Lung (tissue), 12 donors: ENCODE results near the gene RCL1. TPM values are rescaled to one million over a fixed set of nuclear protein-coding genes. Genes with fewer than 3 reads are reported as not detected.

Experiments
- ATAC-seq: fragments of 200-7000 bp; cut with Tn5 transposase; one replicate; pipeline ENCODE4 v1.9.1; 2020; ENCODE audit warnings: moderate number of reproducible peaks; ENCODE audit not compliant: insufficient read depth, low FRiP score
- DNase-seq, 3 donors: peaks; one replicate each; pipeline ENCODE4 v3.0.0-alpha.2; 2013 to 2017
- H3K27ac ChIP-seq, 2 donors: one replicate each; pipeline ENCODE4 v1.5.1; 2013; ENCODE audit warnings: mild to moderate bottlenecking in 2 of 2, moderate library complexity in 2 of 2, control low read depth in 1 of 2, inconsistent platforms in 1 of 2, low read depth in 1 of 2, low read length in 1 of 2
- H3K27me3 ChIP-seq, 3 donors: one replicate each; pipeline ENCODE4 v1.5.1; 2013; ENCODE audit warnings: low read length in 2 of 3; ENCODE audit not compliant: control insufficient read depth in 3 of 3, insufficient read depth in 3 of 3
- H3K36me3 ChIP-seq, 4 donors: one replicate each; pipeline ENCODE4 v1.5.1; 2013; ENCODE audit warnings: low read length in 4 of 4, mild to moderate bottlenecking in 1 of 4, moderate library complexity in 1 of 4; ENCODE audit not compliant: control insufficient read depth in 4 of 4, insufficient read depth in 4 of 4
- H3K4me1 ChIP-seq, 5 donors: one replicate each; pipeline ENCODE4 v1.5.1; 2013; ENCODE audit warnings: low read length in 5 of 5, mild to moderate bottlenecking in 2 of 5, moderate library complexity in 1 of 5; ENCODE audit not compliant: control insufficient read depth in 5 of 5, insufficient read depth in 5 of 5
- H3K4me3 ChIP-seq: one replicate; pipeline ENCODE4 v1.5.1; 2013; ENCODE audit warnings: mild to moderate bottlenecking, control low read depth, moderate library complexity
- H3K9ac ChIP-seq, 2 donors: one replicate each; pipeline ENCODE4 v1.5.1; 2013; ENCODE audit warnings: low read length in 2 of 2, control low read depth in 1 of 2; ENCODE audit not compliant: insufficient read depth in 1 of 2
- H3K9me3 ChIP-seq, 4 donors: one replicate each; pipeline ENCODE4 v1.5.1; 2013; ENCODE audit warnings: low read length in 3 of 4, mild to moderate bottlenecking in 1 of 4, moderate library complexity in 1 of 4; ENCODE audit not compliant: control insufficient read depth in 4 of 4, insufficient read depth in 3 of 4
- WGBS, 2 donors: extraction: QIAGEN DNeasy Blood & Tissue Kit; methylation state at CpG; one replicate each; pipeline ENCODE4 v1.1.7; 2013; 5-methylcytosine and 5-hydroxymethylcytosine counted together
- polyA plus RNA-seq, 2 donors: library from polyadenylated mRNA; stranded (reverse); fragments of 200-250 nt; gene quantifications; one replicate each; pipeline ENCODE4 v1.2.1, GENCODE V29; 2013
- total RNA-seq, 2 donors: library from RNA; depleted of rRNA in 1 of 2; stranded (reverse); fragments of >200 nt in 1 of 2; gene quantifications; one replicate each; pipeline ENCODE4 v1.2.1, GENCODE V29; 2014 to 2021
- TF ChIP-seq, protein P1 (sequence below): IDR thresholded peaks from 2 replicates; pipeline ENCODE4 v1.5.1; 2012; ENCODE audit warnings: mild to moderate bottlenecking; ENCODE audit errors: control extremely low read depth, extremely low read depth
- donor health status: control.
- donor health status: control.
- donor health status: Bipolar disorder and iron deficiency.
- donor health status: healthy.
- donor health status: DM: yes; HTN: yes; CAD: no.

RCL1 gene
- total and polyA plus RNA-seq, 4 donors: 14.8 to 62.2 (median 23.4) TPM

DNA sequence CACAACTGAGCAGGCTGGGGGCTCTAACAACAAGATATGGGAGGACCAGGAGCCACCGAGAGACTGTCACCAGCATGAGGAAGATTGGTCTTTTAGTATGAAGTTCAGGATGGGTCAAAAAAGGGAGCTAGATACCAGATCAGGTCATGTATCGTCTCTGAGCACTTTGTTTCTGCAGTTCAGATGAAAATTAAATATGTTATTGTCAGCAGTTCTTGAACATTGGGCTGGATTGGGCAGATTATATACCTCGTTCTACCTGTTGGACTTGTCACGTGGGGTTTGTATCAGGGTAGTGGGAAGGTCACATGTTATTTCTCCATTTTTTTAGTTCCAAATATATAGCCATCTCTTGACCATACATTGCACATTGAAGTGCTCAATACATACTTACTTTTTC is 47.3 kb downstream of the RCL1 start:
- H3K27ac ChIP-seq: no peak overlapping the region
- 86 to 94% methylated on average over 4 of the region's 4 CpGs for WGBS, 2 donors

DNA sequence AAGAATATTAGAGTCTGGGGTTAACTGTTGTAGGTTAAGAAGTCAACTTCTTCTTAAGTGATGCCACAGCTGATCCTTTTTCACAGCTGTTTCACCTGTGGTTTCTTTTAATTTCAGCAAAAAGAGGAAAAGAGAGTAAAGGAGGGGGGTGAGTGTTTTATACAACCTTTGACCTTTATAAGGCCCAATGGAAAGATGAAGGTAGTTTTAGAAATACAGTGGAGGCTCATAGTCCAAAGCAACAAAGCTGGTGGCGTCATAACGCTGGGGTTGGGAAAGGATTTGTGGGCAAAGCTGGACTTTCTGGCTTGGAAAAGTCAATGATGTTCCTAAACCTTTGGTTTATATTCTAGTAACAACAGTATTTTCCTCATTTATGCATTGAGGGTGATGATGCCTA is 49.5 kb downstream of the RCL1 start:
- H3K27ac ChIP-seq: no peak overlapping the region
- H3K27me3 ChIP-seq: no peaks in the 10 kb centered on the region
- H3K4me1 ChIP-seq: peaks cover 0 to 10% (median 3%) of the 10 kb centered on the region in 5 donors
- no peak overlapping the region for H3K9ac ChIP-seq
- no peak overlapping the region for H3K4me3 ChIP-seq
- ATAC-seq (no peak), DNase-seq (no peak)
- no peaks in the 10 kb centered on the region for H3K9me3 ChIP-seq
- H3K36me3 ChIP-seq: peaks cover 13 to 22% (median 15%) of the 10 kb centered on the region in 4 donors
- WGBS, 2 donors: 97 to 100% methylated on average over 2 of the region's 2 CpGs
- TF ChIP-seq, protein P1, sequence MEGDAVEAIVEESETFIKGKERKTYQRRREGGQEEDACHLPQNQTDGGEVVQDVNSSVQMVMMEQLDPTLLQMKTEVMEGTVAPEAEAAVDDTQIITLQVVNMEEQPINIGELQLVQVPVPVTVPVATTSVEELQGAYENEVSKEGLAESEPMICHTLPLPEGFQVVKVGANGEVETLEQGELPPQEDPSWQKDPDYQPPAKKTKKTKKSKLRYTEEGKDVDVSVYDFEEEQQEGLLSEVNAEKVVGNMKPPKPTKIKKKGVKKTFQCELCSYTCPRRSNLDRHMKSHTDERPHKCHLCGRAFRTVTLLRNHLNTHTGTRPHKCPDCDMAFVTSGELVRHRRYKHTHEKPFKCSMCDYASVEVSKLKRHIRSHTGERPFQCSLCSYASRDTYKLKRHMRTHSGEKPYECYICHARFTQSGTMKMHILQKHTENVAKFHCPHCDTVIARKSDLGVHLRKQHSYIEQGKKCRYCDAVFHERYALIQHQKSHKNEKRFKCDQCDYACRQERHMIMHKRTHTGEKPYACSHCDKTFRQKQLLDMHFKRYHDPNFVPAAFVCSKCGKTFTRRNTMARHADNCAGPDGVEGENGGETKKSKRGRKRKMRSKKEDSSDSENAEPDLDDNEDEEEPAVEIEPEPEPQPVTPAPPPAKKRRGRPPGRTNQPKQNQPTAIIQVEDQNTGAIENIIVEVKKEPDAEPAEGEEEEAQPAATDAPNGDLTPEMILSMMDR: no peak

More for the DNA sequence above, 47.3 kb downstream of the RCL1 start:
- no peaks in the 10 kb centered on the region for H3K9me3 ChIP-seq
- peaks cover 0 to 16% (median 9%) of the 10 kb centered on the region in 5 donors for H3K4me1 ChIP-seq
- ATAC-seq (no peak), DNase-seq (no peak)
- no peak overlapping the region for H3K4me3 ChIP-seq
- TF ChIP-seq, protein P1: no peak
- no peaks in the 10 kb centered on the region for H3K27me3 ChIP-seq
- no peak overlapping the region for H3K9ac ChIP-seq
- H3K36me3 ChIP-seq: peaks cover 3 to 15% (median 8%) of the 10 kb centered on the region in 4 donors

DNA sequence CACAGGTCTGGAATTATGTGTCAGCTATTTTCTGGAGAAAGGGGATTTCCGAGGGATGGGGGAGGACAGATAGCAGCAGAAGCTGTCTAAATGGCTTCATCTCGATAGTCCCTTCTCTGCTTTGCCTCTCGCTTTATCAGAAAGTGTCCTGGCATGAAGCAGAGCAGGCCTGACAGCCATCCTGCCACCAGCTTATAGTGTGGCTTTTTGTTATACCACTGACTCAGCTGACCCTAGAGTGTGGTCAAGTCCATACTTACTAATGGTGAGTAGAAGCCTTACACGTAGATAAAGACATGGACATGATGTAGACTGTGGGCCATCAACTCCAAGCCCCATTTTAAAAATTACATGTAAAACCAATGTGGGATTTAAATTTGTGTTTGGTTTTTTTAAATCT is 50.0 kb downstream of the RCL1 start:
- no peak for ATAC-seq
- TF ChIP-seq, protein P1: no peak
- Histone ChIP-seq H3K27ac (no peak overlapping the region), H3K4me3 (no peak overlapping the region), H3K9ac (no peak overlapping the region), H3K4me1 (peaks cover 0 to 5% (median 3%) of the 10 kb centered on the region in 5 donors), H3K9me3 (no peaks in the 10 kb centered on the region), H3K27me3 (no peaks in the 10 kb centered on the region), H3K36me3 (peaks cover 15 to 26% (median 18%) of the 10 kb centered on the region in 4 donors)
- DNase-seq: no peak
- WGBS, 2 donors: 88 to 97% methylated on average over 4 of the region's 4 CpGs
